HCT116 (cell line): ENCODE results near the gene RHOT1. TPM values are rescaled to one million over a fixed set of nuclear protein-coding genes. Genes with fewer than 3 reads are reported as not detected.
"Not testable (repeated sequence)": the region's sequence is repeated elsewhere in the genome, so short reads cannot be mapped to it uniquely, and the experiment has no call there.

Experiments
- ATAC-seq: fragments of 200-7000 bp; cut with Tn5 transposase; 2 replicates; pipeline ENCODE4 v1.9.1; 2020; ENCODE audit warnings: mild to moderate bottlenecking, moderate library complexity
- BruUV-seq: library from RNA; stranded (reverse); fragments of 400-500 nt; replicated peaks from 2 replicates; lab custom pipeline; 2021; lab: Mats Ljungman, UMichigan
- CTCF ChIA-PET: fragments of 300-600 bp; sonication (Branson Sonifier 250); formaldehyde crosslinking; loops from one replicate; lab custom pipeline; 2021; ENCODE audit warnings: antibody characterized with exemption; lab: Charles Lee
- POLR2A ChIA-PET: fragments of 300-600, 350-600 bp; sonication (Branson Sonifier 250); formaldehyde crosslinking; loops from one replicate; lab custom pipeline; 2021; ENCODE audit warnings: antibody characterized with exemption; lab: Charles Lee
- RAD21 ChIA-PET, 2 experiments: fragments of 300-600 bp; sonication (Branson Sonifier 250); formaldehyde crosslinking; loops; one replicate each; lab custom pipeline; 2023; ENCODE audit warnings: low total read pairs in 2 of 2; ENCODE audit not compliant: uncharacterized antibody in 2 of 2, unreplicated experiment in 2 of 2, low non-redundant PET in 1 of 2; lab: Charles Lee
- DNase-seq: peaks from one replicate; pipeline ENCODE4 v3.0.0-alpha.2; 2010; ENCODE audit warnings: low read depth, low spot score
- H2AFZ ChIP-seq: fragments of 200-600 bp; shearing (Covaris generic), sonication (generic); 2 replicates; pipeline ENCODE4 v1.6.1; 2017; ENCODE audit warnings: low read depth, mixed run types, mixed read lengths, antibody characterized with exemption, low read length; ENCODE audit not compliant: poor library complexity, severe bottlenecking
- H3K27ac ChIP-seq: 2 replicates; pipeline ENCODE4 v1.5.1; 2012; ENCODE audit warnings: low read depth, low read length
- H3K27me3 ChIP-seq: fragments of 200-600 bp; sonication (generic); 2 replicates; pipeline ENCODE4 v1.6.1; 2016; ENCODE audit warnings: mixed run types, low read length, mixed read lengths; ENCODE audit not compliant: insufficient read depth
- H3K36me3 ChIP-seq, 2 experiments: fragments of 200-500 bp in 1 of 2; fragments of 200-600 bp in 1 of 2; sonication (Bioruptor generic) in 1 of 2; sonication (generic) in 1 of 2; 2 replicates each; pipeline versions ENCODE4 v1.5.1 to v1.6.1; 2014 to 2016; ENCODE audit warnings: low read length in 2 of 2, inconsistent platforms in 1 of 2, mixed read lengths in 1 of 2, mixed run types in 1 of 2; ENCODE audit not compliant: insufficient read depth in 2 of 2, control insufficient read depth in 1 of 2
- H3K4me1 ChIP-seq, 2 experiments: fragments of 200-600 bp in 1 of 2; sonication (generic) in 1 of 2; 2 replicates each; pipeline versions ENCODE4 v1.5.1 to v1.6.1; 2012 to 2017; ENCODE audit warnings: low read length in 2 of 2, inconsistent platforms in 1 of 2, mild to moderate bottlenecking in 1 of 2, mixed read lengths in 1 of 2, mixed run types in 1 of 2, moderate library complexity in 1 of 2; ENCODE audit not compliant: insufficient read depth in 2 of 2, control insufficient read depth in 1 of 2
- H3K4me2 ChIP-seq: fragments of 200-600 bp; sonication (generic); 2 replicates; pipeline ENCODE4 v1.6.1; 2017; ENCODE audit warnings: mixed run types, low read length, mixed read lengths
- H3K4me3 ChIP-seq, 2 experiments: fragments of 200-600 bp in 1 of 2; sonication (generic) in 1 of 2; replicated peaks in 1 of 2; 2 replicates each; pipeline ENCODE4 v1.5.1; 2011 to 2016; ENCODE audit warnings: low read length in 2 of 2, control low read depth in 1 of 2, low read depth in 1 of 2, mild to moderate bottlenecking in 1 of 2, mixed read lengths in 1 of 2, mixed run types in 1 of 2
- H3K79me2 ChIP-seq: fragments of 200-600 bp; sonication (generic); 2 replicates; pipeline ENCODE4 v1.6.1; 2017; ENCODE audit warnings: mild to moderate bottlenecking, mixed run types, low read length, moderate library complexity, mixed read lengths; ENCODE audit not compliant: insufficient read depth
- H3K9ac ChIP-seq: fragments of 200-600 bp; sonication (generic); 2 replicates; pipeline ENCODE4 v1.6.1; 2016; ENCODE audit warnings: low read length, mixed read lengths
- H3K9me2 ChIP-seq: fragments of 200-600 bp; sonication (generic), shearing (Covaris generic); 2 replicates; pipeline ENCODE4 v1.6.1; 2017; ENCODE audit warnings: mixed run types, mild to moderate bottlenecking, moderate library complexity; ENCODE audit not compliant: insufficient read depth
- H3K9me3 ChIP-seq, 2 experiments: fragments of 200-500 bp in 1 of 2; fragments of 200-600 bp in 1 of 2; sonication (Bioruptor generic) in 1 of 2; sonication (generic) in 1 of 2; 2 replicates each; pipeline ENCODE4 v1.6.1; 2014 to 2017; ENCODE audit warnings: low read length in 2 of 2, mixed read lengths in 2 of 2, inconsistent platforms in 1 of 2, low read depth in 1 of 2, mild to moderate bottlenecking in 1 of 2, mixed run types in 1 of 2, moderate library complexity in 1 of 2; ENCODE audit not compliant: control insufficient read depth in 1 of 2, insufficient read depth in 1 of 2
- H4K20me1 ChIP-seq: fragments of 200-600 bp; sonication (generic), shearing (Covaris generic); 2 replicates; pipeline ENCODE4 v1.6.1; 2017; ENCODE audit warnings: mixed run types, mild to moderate bottlenecking, moderate library complexity; ENCODE audit not compliant: insufficient read depth
- intact Hi-C: fragments of 100-400 bp; cut with micrococcal nuclease; formaldehyde crosslinking; loops from 2 replicates; pipeline ENCODE4 v1.10.0; 2022
- total RNA-seq: library from RNA; stranded (reverse); gene quantifications from one replicate; pipeline ENCODE4 v1.2.1, GENCODE V29; 2021; ENCODE audit not compliant: unreplicated experiment

The RHOT1 gene
- total RNA-seq, 1 experiment from 2014 or later: 33.3 TPM

DNA sequence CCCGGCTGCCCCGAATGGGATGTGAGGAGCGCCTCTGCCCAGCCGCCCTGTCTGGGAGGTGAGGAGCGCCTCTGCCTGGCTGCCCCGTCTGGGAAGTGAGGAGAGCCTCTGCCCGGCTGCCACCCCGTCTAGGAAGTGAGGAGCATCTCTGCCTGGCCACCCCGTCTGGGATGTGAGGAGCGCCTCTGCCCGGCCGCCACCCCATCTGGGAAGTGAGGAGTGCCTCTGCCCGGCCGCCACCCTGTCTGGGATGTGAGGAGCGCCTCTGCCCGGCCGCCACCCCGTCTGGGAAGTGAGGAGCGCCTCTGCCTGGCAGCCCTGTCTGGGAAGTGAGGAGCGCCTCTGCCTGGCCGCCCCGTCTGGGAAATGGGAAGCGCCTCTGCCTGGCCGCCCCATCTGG is 36.4 kb downstream of the RHOT1 start:
- RAD21 ChIA-PET, H3K4me3 ChIP-seq, intact Hi-C loops, H3K4me2 ChIP-seq, H3K27ac ChIP-seq, ATAC-seq, H3K27me3 ChIP-seq, POLR2A ChIA-PET, H3K9me3 ChIP-seq, BruUV-seq, H3K4me1 ChIP-seq, H4K20me1 ChIP-seq, H3K79me2 ChIP-seq, H2AFZ ChIP-seq, CTCF ChIA-PET, DNase-seq, H3K9ac ChIP-seq, H3K9me2 ChIP-seq: not testable (repeated sequence)
- H3K36me3 ChIP-seq: peaks cover 15 to 23% of the 10 kb centered on the region in 2 experiments

DNA sequence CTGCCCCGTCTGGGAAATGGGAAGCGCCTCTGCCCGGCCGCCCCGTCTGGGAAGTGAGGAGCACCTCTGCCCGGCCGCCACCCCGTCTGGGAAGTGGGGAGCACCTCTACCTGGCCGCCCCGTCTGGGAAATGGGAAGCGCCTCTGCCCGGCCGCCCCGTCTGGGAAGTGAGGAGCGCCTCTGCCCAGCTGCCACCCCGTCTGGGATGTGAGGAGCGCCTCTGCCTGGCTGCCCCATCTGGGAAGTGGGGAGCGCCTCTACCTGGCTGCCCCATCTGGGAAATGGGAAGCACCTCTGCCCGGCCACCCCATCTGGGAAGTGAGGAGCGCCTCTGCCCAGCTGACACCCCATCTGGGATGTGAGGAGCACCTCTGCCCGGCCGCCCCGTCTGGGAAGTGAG is 36.8 kb downstream of the RHOT1 start:
- H3K4me1 ChIP-seq, CTCF ChIA-PET, POLR2A ChIA-PET, H4K20me1 ChIP-seq, H3K9ac ChIP-seq, H3K79me2 ChIP-seq, H3K9me2 ChIP-seq, H3K9me3 ChIP-seq, DNase-seq, H3K27me3 ChIP-seq, H3K4me2 ChIP-seq, intact Hi-C loops, ATAC-seq, H2AFZ ChIP-seq, H3K27ac ChIP-seq, RAD21 ChIA-PET, H3K4me3 ChIP-seq, BruUV-seq: not testable (repeated sequence)
- peaks cover 15 to 23% of the 10 kb centered on the region in 2 experiments for H3K36me3 ChIP-seq

DNA sequence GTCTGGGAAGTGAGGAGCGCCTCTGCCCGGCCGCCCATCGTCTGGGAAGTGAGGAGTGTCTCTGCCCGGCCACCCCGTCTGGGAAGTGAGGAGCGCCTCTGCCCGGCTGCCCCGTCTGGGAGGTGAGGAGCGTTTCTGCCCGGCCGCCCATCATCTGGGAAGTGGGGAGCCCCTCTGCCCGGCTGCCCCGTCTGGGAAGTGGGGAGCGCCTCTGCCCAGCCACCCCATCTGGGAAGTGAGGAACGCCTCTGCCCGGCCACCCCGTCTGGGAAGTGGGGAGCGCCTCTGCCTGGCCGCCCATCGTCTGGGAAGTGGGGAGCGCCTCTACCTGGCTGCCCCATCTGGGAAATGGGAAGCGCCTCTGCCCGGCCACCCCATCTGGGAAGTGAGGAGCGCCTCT is 37.2 kb downstream of the RHOT1 start:
- H3K9me3 ChIP-seq, H3K9me2 ChIP-seq, H3K4me3 ChIP-seq, intact Hi-C loops, H3K4me2 ChIP-seq, H3K79me2 ChIP-seq, BruUV-seq, ATAC-seq, DNase-seq, H3K9ac ChIP-seq, H3K27ac ChIP-seq, H3K27me3 ChIP-seq, H2AFZ ChIP-seq, H4K20me1 ChIP-seq, POLR2A ChIA-PET, CTCF ChIA-PET, RAD21 ChIA-PET, H3K4me1 ChIP-seq: not testable (repeated sequence)
- H3K36me3 ChIP-seq: peaks cover 13 to 23% of the 10 kb centered on the region in 2 experiments

DNA sequence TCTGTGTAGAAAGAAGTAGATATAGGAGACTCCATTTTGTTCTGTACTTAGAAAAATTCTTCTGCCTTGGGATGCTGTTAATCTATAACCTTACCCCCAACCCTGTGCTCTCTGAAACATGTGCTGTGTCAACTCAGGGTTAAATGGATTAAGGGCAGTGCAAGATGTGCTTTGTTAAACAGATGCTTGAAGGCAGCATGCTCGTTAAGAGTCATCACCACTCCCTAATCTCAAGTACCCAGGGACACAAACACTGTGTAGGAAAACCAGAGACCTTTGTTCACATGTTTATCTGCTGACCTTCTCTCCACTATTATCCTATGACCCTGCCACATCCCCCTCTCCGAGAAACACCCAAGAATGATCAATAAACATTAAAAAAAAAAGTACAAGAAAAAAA is 38.0 kb downstream of the RHOT1 start:
- H3K9me3 ChIP-seq, ATAC-seq, H4K20me1 ChIP-seq, H3K4me1 ChIP-seq, DNase-seq, H3K9me2 ChIP-seq, H3K27ac ChIP-seq, H3K27me3 ChIP-seq, H3K4me2 ChIP-seq, BruUV-seq, H3K4me3 ChIP-seq, H3K9ac ChIP-seq, H2AFZ ChIP-seq, POLR2A ChIA-PET, intact Hi-C loops, RAD21 ChIA-PET, H3K79me2 ChIP-seq: not testable (repeated sequence)
- CTCF ChIA-PET: interaction anchor here (0.7 kb wide), 1 partner anchor 42 kb away, joined by 3 read pairs; no protein-coding TSS in a partner anchor
- H3K36me3 ChIP-seq: peaks cover 11 to 23% of the 10 kb centered on the region in 2 experiments
